GM19397 (cell line): ENCODE data around the gene FAM3B.

Source experiments
- ATAC-seq: cut with Tn5 transposase; IDR thresholded peaks from one replicate; pipeline ENCODE4 v1.9.1; 2021; ENCODE audit warnings: mild to moderate bottlenecking, moderate library complexity; ENCODE audit not compliant: unreplicated experiment

The FAM3B gene

DNA sequence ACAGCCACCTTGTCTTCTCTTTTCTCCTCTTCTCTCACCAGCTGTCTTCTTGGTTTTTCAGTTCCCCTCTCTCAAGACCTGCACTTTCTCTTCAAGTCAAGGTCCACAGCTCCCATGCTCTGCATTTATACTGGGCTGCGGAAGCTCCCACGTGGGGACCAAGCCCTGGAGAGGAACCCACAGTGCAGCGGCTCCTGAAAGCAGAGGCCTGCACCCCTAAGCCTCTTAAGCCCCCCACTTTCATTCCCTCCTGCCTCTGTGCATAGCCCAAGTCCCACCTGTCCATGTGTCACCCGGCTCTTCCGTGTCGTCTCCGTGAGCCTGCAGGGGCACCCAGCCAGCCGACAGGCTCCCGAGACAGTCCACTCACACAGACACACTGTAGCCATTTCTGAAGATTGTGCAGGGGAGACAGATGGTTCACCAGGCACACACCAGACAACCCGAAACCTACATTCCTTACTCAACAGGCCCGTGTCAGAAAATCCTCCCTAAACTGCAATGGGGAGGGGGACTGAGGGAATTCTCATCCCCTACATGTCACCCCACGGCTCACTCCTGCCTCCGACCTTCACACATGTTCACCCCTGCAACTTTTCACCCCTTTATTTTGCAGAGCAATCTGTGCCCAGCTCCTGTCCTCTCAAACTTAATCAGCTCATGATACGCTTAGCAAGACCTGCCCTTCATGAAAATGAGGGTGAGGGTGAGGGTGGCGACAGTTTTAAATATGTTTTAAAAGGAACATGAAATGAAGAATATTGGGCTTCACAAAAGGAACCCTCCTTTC lies 51.5 kb downstream of the FAM3B start:
- ATAC-seq, result peak; percentile 62

DNA sequence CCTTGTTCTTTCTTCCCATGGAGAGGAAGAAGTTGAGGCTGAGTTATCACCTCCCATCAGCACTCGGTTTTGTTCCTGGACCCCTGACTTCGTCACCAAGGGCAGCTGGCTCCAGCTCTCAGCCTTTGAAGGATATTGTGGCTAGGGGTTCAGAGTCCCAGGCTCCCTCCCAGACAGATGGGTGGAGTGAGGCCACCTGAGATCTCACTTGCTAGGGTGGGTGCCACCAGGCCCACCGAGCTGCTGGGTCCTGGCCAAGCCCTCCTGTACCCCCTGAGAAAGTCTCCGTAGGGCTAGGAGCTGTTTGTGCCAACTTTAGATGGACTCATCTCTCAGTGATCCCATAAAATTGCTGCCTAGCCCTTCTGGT lies 52.1 kb downstream of the FAM3B start:
- no peak for ATAC-seq

DNA sequence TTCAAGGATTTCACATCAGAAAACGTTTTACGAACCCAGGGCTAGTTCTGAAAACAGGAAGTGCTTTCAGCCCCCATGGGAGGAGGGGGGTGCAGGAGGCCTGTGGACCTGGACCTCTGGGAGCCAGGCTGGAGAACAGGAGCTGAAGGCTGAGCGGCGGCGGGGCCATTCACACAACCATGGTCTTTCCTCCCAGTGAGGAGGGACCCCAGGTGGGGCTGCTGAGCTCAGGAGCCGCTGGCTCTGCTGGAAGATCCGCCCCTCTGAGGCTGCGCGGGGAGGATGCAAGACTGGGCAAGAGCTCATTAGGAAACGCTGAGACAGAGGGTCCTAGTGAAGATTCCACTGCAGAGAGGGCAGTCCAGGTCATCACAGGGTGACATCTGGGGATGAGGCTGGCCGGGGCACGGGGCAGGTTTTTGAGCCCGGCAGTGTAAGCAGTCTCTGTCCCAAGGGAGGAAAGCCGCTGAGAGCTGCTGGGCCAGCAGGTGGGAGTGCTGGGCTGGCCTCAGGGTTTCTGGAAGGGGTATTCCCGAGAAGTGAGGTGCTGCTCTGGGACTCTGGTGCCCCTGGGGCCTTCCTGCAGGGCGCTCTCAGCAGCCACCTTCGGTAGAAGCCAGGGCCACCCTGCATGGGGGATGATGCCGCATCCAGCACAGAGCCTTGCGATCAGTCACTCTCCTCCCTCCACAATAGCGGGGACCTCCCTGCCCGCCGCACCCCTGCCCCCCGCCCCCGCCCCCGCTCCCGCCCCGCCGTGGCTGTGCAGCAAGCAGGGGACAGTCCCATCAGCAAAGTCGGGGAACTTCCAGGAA lies 52.7 kb downstream of the FAM3B start:
- peak; percentile 41 for ATAC-seq

DNA sequence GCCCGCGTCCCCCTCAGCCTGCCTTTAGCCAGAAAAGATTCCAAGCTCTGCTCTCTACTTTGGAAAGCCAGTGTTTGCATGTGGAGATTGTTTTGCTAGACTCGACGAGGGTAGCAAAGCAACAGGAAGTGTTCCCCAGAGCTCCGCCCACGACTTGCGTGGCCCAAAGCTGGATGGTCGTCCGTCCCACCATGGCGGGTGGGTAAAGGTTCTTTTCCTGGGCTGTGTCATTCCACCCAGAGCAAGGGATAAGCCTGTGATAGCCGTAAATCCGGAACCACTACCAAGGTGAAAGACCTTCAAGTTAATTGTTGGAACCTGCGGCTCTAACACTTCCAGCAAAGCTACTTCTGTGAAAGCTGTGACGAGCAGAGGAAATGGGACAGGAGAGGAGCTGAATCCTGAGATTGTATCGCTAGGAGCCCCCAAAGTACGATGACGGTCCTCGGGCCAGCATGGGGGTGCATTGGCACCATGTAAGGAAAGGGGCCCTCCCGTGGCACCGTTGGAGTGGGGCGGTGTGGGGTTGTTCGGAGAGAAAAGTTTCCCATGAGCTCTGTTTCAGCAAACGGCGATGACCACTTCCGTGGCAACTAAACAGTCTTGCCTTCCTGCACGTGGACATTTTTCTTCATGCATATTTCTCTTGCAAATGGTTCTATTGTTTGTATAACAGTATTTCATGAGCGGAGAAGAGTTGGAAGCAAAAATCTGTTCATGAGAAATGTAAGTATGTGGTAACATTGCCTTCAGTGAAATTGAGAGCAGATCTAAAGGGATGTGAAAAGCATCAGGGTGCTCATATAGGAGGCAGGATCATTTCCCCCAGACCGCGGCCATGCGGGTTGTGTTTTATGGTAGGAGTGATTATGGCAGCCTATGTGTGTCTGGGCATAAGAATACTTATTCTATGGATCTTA lies 53.6 kb downstream of the FAM3B start:
- no peak for ATAC-seq

DNA sequence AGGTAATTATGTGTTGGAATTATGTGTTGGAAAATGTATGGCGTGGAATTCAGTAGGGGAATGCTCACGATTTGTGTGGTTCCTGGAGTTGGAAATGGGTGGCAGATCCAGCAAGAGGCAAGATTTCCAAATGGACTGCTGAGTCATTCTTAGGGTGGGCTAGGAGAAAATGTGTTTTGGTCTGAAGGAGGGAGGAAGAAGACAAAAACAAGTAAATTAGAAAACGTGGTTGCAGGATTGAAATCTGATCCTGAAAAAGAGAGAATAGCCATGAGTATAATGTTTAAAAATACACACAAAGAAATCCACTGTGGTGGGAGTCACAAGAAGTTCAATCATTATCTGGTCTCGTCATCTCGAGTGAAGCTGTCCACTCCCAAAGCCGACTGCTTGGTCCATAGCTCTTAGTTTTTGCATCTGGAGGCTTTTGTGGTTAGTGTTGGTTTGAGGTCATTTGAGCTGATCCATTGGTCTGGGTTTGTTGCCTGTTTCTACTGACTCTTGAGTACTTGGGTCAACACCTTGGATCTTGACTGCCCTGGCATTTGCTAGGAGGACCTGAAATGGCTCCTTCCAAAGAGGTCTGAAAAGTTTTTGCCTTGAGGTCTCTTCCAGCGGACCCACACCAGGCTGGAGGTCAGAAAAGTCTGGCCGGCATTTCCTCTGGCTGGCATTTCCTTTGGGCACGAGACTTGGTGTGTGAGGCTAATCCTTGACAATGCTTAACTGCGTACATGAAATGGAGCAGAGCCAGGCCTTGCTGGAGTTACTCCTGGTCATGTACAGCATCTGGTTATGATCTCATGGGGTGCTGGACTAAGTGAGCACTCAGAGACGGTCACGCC lies 54.5 kb downstream of the FAM3B start:
- no peak for ATAC-seq

DNA sequence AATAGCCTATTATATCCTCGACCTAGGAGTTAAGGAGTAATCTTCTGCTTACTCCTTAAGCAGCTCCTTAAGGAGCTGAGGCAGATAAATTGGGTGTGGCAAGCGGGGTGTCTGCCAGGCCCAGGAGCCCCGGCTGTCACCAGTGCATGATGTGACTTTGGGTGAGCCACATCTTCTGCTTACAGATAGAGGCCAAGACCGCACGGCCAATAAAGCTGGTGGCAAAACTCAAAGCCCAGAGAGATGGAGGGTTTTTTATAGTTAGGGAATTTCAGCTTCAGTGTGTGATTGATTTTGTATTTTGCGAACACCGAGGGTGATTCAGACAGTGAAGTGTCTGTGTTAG lies 55.1 kb downstream of the FAM3B start:
- no peak for ATAC-seq

DNA sequence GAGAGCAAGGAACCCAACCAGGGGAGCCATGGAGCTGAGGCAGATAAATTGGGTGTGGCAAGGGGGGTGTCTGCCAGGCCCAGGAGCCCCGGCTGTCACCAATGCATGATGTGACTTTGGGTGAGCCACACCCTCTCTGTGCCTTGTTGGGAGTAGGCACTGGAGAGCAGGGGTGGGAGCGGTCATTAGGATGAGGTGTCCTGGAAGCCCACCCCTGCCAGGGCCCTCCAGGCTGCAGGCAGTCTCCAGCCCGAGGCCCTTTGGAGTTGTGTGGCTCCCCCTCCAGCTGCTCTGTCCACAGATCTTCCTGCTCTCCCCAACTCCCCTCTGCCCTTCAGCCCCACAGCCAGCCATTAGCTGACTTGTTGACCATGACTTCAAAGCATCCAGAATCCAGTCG lies 56.7 kb downstream of the FAM3B start:
- no peak for ATAC-seq

DNA sequence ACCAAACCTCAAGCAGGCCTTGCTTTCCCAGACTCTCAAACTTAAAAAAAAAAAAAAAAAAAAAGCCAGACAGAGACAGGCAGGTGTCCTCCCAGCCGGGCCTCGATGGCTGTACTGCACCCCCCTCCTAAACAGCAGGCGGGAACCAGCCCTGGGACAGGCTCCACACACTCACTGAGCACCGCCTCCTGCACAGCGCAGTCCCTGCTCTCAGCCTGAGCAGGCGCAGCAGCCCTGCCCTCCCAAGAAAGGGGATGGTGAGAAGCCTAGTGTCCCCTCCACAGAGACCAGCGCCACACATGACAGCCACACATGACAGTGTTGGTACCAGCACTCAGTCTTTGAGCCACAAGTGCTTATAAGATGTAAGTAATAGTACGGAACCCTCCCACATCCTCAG lies 57.2 kb downstream of the FAM3B start:
- ATAC-seq, result no peak

DNA sequence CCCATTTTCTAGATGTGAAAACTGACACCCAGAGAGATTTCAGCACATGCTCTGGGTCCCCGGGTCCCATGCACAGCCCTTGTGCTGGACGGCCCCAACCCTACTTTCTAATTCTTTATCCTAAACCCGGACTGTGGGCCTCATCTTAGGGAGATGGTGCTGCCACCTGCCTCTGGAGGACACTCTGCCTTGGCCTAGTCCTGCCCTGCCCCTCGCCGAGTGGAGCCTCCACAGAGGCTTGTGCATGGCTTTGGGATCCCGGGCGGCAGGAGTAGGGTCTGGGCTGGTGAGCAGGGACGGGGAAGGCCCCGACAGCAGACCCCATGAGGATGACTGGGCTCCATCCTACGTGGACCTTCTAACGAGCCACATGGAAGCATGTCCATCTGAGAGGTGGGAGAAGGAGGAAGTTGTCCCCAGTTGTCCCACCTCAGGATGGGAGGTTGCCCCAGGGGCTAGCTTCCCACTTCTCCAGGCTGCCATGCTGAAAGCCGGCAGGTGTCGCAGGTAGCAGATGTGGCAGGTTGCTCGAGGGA lies 57.6 kb downstream of the FAM3B start:
- ATAC-seq, result no peak

DNA sequence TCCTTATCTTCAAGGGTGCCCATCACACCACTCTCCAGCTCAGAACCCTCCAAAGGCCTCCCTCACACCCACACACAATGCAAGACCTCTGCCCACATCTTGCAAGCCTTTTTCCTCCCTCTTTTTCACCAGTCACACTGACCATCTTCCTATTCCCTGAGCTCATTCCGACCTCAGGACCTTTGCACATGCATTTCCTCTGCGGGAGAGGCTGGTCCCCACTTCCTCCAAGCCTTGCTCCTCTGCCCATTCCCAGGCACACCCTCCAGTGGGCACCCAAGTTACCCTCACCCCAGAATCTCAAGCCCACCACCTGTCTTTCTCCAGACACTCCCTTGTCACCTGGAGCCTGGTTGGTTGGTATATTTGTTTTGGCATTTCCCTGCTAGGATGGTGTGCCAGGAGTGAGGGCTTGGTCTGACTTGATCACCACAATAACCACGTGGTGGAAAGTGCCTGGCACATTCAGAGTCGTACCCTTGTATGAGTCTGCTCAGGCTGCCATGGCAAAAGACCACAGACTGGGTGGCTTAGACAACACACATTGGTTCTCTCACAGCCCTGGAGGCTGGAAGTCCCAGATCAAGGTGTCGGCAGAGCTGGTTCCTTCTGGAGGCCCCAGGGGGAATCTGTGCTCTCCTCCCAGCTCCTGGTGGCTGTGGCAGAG lies 58.4 kb downstream of the FAM3B start:
- no peak for ATAC-seq

DNA sequence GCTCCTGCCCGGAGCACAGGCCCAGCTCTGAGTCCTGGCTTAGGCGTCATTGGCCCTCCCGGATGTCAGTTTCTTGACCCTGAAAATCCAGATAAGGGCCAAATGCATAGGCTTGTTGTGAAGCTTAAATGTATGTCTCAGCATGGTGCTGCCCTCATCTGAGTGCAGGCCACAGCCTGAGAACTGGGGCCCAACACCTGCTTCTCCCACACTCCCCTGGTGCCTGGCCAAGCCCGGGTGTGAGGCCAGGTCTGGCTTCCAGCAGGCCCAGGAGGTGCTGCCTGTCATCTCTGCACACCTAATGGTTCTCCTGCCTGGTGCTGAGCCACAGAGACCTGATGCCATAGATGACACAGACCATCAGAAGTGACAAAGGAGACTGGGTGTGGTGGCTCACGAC lies 59.3 kb downstream of the FAM3B start:
- no peak for ATAC-seq

DNA sequence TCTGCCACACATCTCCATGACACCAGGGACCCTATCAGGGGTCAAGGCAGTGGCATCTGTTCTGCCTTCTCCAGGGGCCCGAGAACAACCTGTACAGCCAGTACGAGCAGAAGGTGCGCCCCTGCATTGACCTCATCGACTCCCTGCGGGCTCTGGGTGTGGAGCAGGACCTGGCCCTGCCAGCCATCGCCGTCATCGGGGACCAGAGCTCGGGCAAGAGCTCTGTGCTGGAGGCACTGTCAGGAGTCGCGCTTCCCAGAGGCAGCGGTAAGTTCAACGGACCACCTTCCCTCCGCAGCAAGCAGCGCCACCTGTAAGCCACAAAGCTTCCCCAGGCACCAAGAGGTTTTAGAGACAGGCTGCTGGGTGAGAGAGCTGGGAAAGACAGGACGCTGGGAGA lies 61.1 kb downstream of the FAM3B start:
- ATAC-seq, result no peak

DNA sequence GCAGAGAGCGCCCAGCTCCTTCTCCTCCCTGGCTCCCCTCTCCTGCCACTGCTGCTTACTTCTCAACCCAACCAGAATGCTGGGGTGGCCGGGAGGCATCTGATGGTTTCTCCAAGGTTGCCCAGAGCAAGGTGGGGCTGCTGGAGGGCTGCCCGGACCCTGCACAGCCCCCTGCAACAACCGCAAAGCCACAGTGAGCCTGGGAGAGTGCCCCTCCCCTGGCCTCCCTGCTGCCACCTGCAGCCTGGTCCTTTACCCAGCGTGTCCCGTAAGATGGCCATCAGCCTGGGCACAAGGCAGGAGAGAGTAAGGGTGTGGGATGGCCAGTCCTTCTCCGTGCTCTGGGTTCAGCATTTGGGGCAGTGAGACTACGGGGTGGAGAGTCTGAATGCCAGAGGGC lies 62.2 kb downstream of the FAM3B start:
- ATAC-seq, result no peak

DNA sequence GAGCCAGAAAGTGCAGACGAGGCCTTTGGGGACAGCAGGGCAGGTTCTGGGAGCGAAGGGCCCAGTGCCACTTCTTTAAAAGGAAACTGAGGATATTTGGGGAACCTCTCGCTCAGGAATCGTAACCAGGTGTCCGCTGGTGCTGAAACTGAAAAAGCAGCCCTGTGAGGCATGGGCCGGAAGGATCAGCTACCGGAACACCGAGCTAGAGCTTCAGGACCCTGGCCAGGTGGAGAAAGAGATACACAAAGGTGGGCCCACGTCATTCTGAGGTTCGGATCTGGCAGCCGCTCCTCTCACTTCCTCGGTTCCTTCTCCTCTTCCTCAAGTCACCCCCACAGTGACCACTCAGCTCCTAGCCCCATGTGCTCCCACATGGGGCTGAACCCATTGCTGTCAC lies 63.3 kb downstream of the FAM3B start:
- no peak for ATAC-seq

DNA sequence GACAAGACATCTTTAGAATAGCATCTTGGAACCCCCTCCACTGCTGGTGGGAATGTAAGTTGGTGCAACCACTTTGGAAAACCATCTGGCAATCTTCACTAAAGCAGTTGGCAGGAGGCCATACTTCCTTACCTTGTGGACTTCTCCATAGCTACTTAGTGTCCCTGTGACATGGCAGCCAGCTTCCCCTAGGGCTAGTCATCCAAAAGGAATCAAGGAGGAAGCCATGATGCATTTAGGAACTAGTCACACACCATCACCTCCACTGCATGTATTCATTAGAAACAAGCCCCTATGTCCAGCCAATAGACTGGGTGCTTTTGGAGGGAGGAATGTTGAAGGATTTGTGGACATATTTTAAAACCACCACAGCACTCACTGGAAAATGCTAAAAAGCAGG lies 65.1 kb downstream of the FAM3B start:
- no peak for ATAC-seq

DNA sequence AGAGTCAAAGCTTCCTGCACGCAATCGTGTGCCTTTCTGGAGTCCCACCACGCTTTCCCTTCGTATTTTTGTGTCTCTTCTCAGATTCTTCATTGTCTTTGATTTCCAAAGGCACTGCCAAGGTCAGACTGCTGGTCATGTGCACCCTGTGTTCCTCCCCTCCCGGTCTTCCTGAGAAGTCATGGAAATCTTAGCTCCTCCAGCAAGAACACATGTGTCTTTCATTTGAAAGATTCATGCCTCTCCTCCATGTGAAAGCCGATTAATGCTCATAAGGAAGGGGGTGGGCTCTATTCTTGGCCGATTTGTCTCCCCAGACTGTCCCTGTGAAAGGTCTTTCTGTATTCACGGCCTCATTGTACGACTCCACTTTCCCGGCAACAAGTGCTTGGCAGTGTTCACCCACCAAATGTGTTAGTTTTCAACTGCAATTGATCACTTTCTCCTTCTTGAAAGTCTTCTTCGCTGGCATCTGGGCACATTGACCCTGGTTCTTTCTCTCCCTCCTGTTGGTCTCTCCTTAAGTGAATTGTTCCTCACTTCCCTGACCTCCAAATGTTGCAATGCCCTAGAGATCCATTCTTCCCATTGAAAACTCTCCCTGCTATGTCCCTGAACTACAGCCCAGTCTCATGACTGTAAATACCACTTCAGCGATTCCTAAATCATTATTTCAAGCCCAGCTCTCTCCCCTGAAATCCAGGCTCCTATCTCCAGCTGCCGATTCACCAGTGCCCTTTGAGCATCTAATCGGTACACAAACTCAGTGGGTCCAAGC lies 70.6 kb downstream of the FAM3B start:
- no peak for ATAC-seq

DNA sequence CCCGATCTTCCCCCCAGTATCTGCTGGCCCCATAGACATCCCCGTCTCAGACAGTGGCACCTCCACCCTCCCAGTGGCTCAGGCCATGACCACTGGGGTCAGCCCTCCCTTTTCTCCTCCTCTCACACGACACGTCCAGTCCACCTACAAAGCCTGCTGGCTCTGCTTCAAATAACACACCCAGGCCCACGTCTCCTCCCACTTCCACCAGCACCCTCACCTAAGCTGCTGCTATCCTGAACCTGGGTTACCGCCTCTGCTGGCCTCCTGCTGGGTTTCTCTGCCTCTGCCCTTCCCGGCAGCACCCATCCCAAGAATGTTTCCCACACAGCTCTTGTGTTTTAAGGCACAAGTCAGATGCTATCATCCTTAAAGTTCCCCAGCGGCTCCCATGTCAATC lies 71.2 kb downstream of the FAM3B start:
- no peak for ATAC-seq

DNA sequence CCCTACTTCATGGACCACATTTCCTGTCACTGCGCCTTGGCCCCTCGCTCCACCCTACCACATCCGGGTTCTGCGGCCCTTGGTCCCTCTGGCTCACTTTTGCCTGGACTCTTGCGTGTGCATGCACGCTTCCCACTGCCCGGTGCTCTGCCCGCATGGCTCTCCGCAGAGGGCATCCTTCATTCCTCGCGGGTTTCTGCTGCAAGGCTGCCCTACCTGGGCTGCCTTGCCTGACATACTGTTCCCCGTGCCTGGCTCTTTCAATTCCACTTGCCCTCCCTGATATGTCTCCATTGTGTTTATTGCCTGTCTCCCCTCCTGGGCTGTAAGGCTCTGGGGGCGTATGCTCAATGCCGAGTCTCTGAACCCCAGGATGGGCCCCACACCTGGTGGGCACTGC lies 71.7 kb downstream of the FAM3B start:
- no peak for ATAC-seq

DNA sequence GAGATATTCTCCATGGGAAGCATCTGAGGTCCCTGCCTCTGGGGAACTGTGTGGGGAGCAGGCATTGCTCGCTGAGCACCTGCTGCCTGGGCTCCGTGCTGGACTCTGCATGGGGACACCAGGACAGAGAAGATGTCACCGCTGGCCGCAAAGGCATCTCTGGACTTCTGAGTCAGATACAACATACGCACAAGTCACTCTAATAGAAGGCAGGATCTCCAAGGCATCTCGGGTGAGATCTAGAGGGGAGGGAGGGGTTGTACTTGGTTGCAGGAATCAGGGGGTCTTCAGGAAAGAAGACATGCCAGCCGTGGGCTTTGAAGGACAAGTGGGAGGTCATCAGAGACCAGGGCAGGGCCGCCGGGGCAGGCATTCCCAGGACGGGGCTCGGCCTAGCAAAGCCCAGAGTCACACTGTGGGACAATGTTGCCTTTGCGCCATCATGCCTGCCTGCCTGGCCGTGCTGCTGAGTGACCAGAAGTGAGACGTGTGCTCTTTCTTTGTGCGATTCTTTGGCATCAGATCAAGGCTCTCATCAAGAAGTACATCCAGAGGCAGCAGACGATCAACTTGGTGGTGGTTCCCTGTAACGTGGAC lies 73.5 kb downstream of the FAM3B start:
- no peak for ATAC-seq
